Epithelial cell of esophagus (primary cell): ENCODE data around the gene ZNF471.
A peak's percentile ranks its signal among the peaks of the same experiment; 100 is the strongest.

Source experiments
- DNase-seq: peaks from one replicate; pipeline ENCODE4 v3.0.0; 2010; ENCODE audit warnings: low read depth
- H3K4me3 ChIP-seq: 2 replicates; pipeline ENCODE4 v1.5.1; 2011; ENCODE audit warnings: mild to moderate bottlenecking, low read length, control low read depth
- TF ChIP-seq, protein P1 (sequence below): IDR thresholded peaks from 2 replicates; pipeline ENCODE4 v1.5.1; 2011; ENCODE audit warnings: low read depth, mild to moderate bottlenecking, low read length, control low read depth, inconsistent platforms; ENCODE audit not compliant: insufficient read depth; ENCODE audit errors: missing control alignments

Gene ZNF471

DNA sequence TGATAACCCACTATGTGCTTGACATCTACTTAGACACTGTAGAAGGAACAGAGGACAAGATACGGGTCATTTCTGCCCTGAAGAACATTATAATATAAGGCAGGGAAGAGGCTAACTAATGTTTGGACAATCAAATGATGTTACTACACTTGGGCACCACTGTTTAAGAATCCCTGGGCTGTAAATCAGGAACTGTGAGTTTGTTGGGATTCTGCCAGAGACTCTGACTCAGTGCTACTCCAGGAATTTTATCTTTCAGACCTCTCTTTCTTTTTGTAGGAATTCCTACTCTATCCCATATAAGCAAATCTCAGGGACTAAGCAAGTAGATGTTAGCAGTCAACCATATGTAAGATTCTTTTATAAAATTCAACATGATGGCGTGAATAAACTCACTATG is 3.1 kb upstream of the ZNF471 start:
- DNase-seq: peak; percentile 56
- TF ChIP-seq, protein P1, sequence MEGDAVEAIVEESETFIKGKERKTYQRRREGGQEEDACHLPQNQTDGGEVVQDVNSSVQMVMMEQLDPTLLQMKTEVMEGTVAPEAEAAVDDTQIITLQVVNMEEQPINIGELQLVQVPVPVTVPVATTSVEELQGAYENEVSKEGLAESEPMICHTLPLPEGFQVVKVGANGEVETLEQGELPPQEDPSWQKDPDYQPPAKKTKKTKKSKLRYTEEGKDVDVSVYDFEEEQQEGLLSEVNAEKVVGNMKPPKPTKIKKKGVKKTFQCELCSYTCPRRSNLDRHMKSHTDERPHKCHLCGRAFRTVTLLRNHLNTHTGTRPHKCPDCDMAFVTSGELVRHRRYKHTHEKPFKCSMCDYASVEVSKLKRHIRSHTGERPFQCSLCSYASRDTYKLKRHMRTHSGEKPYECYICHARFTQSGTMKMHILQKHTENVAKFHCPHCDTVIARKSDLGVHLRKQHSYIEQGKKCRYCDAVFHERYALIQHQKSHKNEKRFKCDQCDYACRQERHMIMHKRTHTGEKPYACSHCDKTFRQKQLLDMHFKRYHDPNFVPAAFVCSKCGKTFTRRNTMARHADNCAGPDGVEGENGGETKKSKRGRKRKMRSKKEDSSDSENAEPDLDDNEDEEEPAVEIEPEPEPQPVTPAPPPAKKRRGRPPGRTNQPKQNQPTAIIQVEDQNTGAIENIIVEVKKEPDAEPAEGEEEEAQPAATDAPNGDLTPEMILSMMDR: no peak
- no peak overlapping the region for H3K4me3 ChIP-seq

GRCh38 chr19:56508290-56508778 is 679 bp downstream of the ZNF471 start:
- peak overlapping the region; percentile 96 for H3K4me3 ChIP-seq
- TF ChIP-seq, protein P1: no peak
- no peak for DNase-seq

DNA sequence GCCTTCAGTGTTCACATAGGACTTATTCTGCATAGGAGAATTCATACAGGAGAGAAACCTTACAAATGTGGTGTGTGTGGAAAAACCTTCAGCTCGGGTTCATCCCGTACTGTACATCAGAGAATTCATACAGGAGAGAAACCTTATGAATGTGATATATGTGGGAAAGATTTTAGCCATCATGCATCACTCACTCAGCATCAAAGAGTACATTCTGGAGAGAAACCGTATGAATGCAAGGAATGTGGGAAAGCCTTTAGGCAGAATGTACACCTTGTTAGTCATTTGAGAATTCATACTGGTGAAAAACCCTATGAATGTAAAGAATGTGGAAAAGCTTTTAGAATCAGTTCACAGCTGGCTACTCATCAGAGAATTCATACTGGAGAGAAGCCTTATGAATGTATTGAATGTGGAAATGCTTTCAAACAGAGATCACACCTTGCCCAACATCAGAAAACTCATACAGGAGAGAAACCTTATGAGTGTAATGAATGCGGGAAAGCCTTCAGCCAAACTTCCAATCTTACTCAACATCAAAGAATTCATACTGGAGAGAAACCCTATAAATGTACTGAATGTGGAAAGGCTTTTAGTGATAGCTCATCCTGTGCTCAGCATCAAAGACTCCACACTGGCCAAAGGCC is 17.7 kb downstream of the ZNF471 start:
- DNase-seq: no peak
- TF ChIP-seq, protein P1: no peak
- no peak overlapping the region for H3K4me3 ChIP-seq

DNA sequence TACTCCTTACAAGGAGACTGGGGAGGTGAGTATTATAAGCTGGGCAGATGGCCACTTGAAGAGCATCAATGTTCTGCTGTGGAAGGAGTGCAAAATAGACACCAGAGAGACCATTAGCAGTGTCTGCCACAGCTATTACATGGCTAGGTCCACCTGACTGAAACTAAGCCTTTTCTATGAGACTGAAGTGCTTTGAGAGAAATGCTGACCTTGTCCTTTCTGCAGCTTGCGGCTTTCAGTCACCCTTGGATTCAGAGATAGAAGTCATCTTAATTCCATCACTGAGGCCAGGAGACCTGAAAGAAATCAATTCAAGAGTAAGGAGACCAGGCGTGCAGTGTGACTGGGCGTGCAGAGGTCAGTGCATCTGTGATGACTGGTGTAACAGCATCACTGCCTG is 29.8 kb downstream of the ZNF471 start:
- TF ChIP-seq, protein P1: no peak
- DNase-seq: no peak
- H3K4me3 ChIP-seq: peak overlapping the region; percentile 72

DNA sequence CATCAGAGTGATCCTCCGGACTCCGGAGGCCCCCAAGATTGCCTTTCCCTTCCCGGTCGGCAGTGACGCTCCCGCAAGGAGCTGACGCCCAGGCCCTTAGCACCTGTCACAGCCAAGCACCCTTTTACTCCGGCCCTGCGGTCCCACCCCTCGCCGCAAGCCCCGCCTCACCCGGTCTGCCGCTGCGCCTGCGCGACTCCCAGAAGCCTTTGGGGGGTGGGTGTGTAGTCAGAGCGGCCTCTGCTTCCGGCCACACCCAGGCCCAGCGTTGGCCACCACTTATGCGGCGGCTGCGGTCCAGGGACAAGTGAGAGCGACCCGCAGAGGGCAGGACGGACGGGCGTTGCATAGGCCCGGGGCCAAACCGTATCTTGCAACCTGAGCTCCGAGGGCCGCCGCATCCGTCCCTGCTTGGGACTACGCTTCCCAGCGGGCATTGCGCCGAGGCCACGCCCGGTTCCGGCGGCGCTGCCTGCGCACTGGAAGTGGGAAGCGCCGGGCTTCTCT is 30.7 kb downstream of the ZNF471 start:
- TF ChIP-seq, protein P1: no peak
- H3K4me3 ChIP-seq: peak overlapping the region; percentile 72
- DNase-seq: peak; percentile 94

DNA sequence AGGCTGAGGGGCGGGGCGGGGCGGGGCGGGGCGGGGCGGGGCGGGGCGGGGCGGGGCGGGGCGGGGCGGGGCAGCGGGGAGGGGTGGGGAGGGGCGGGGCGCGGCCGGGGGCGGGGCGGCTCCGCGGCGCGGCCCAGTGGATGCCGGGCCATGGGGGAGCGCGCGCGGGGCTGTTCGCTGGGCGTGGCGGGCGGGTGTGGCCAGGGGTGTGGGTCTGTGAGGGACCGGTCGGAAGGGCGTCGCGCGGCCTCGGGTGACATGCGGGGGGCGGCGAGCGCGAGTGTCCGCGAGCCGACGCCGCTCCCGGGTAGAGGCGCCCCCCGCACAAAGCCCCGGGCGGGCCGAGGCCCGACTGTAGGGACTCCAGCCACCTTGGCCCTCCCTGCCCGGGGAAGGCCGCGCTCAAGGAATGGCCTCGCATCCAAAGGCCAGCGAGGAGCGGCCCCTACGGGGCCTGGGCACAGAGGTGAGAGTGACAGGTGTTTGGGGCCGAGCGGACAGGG is 31.2 kb downstream of the ZNF471 start, which contains the start of gene ZFP28:
ZFP28 (plus strand) TSS at position 188 of the 503 bp plus-strand sequence; CDS start at position 259, 71 bp downstream.
- TF ChIP-seq, protein P1: no peak
- DNase-seq: no peak

More for the DNA sequence above, 31.2 kb downstream of the ZNF471 start, which contains the start of gene ZFP28:
- H3K4me3 ChIP-seq: peak within 1 kb of the TSS; percentile 72
